ENCODE data around the gene CST6. TPM values are rescaled to one million over a fixed set of nuclear protein-coding genes. Genes with fewer than 3 reads are reported as not detected.
A peak's percentile ranks its signal among the peaks of the same experiment; 100 is the strongest.

Gene CST6
- polyA plus RNA-seq, 2 of the 4 experiments (the other 2 are of a cell fraction), result not detected

GRCh38 chr11:66001942-66002647, 9.7 kb upstream of the CST6 start, which contains the start of the genes BANF1 and EIF1AD (continued):
- TF ChIP-seq HMGXB4 (CRISPR knock-in tag; IDR thresholded peaks at IDR 0.05; ENCODE audit: borderline replicate concordance), result peak; percentile 78; the same call in 1 of the 2 replicates
- TF ChIP-seq RARB (CRISPR knock-in tag; IDR thresholded peaks at IDR 0.05), result no peak
- TF ChIP-seq ATOH8 (CRISPR knock-in tag; IDR thresholded peaks at IDR 0.05; ENCODE audit: low read depth), result no peak
- no peak for TF ChIP-seq SREBF2 (IDR thresholded peaks at IDR 0.05)
- TF ChIP-seq TP53 (CRISPR knock-in tag; IDR thresholded peaks at IDR 0.05), result no peak
- TF ChIP-seq TFCP2L1 (CRISPR knock-in tag; IDR thresholded peaks at IDR 0.05), result no peak
- TF ChIP-seq CTCF (IDR thresholded peaks at IDR 0.05), result no peak
- peak; percentile 55 for TF ChIP-seq PBX3 (IDR thresholded peaks at IDR 0.05)
- no peak for TF ChIP-seq RCOR1 (IDR thresholded peaks at IDR 0.05; ENCODE audit: low read depth, low read length)
- no peak for TF ChIP-seq SMC3 (IDR thresholded peaks at IDR 0.05)
- peak; percentile 73; the same call in 1 of the 2 replicates for TF ChIP-seq MYC (IDR thresholded peaks at IDR 0.05; ENCODE audit: borderline replicate concordance, low read length)
- TF ChIP-seq ZFP36 (IDR thresholded peaks at IDR 0.05; ENCODE audit: borderline replicate concordance, partially characterized antibody), result no peak
- no peak for TF ChIP-seq FOXS1 (CRISPR knock-in tag; IDR thresholded peaks at IDR 0.05)
- no peak for TF ChIP-seq NFE2L2 (conservative IDR thresholded peaks at IDR 0.05; ENCODE audit: low read length)
- TF ChIP-seq ZNF302 (CRISPR knock-in tag; IDR thresholded peaks at IDR 0.05), result no peak
- peak; percentile 83; the same call in 1 of the 2 replicates for TF ChIP-seq E2F6 (IDR thresholded peaks at IDR 0.05; ENCODE audit: borderline replicate concordance, low read depth)
- peak; percentile 84 for TF ChIP-seq PHF8 (IDR thresholded peaks at IDR 0.05; ENCODE audit: borderline replicate concordance, low read depth)
- peak; percentile 67; the same call in 1 of the 2 replicates for TF ChIP-seq GATA3 (IDR thresholded peaks at IDR 0.05; ENCODE audit: borderline replicate concordance)
- no peak for TF ChIP-seq BHLHE40 (IDR thresholded peaks at IDR 0.05; ENCODE audit: low read depth, low read length)
- 0 out of 5 replicates have a peak, but pooled peaks of 1 of the 2 experiments have one; percentile 7 for TF ChIP-seq RAD21 (conservative IDR thresholded peaks at IDR 0.05 in 1 of 2, IDR thresholded peaks at IDR 0.05 in 1 of 2)
- TF ChIP-seq MAX (IDR thresholded peaks at IDR 0.05), result peak; percentile 98
- TF ChIP-seq REST (IDR thresholded peaks at IDR 0.05), result peak; percentile 81
- no peak for TF ChIP-seq HEYL (CRISPR knock-in tag; IDR thresholded peaks at IDR 0.05)
- TF ChIP-seq EP300 (IDR thresholded peaks at IDR 0.05), result no peak; a peak in 1 of 5 replicates

Measured in A549 (cell line).